ENCODE data around the gene DLG2. TPM values are rescaled to one million over a fixed set of nuclear protein-coding genes. Genes with fewer than 3 reads are reported as not detected.

The DLG2 gene
- total and polyA plus RNA-seq, 2 of the 8 experiments (the other 6 are each of a cell fraction or from before 2014, with no cell fraction given) = 1.7 to 14.3 TPM

DNA sequence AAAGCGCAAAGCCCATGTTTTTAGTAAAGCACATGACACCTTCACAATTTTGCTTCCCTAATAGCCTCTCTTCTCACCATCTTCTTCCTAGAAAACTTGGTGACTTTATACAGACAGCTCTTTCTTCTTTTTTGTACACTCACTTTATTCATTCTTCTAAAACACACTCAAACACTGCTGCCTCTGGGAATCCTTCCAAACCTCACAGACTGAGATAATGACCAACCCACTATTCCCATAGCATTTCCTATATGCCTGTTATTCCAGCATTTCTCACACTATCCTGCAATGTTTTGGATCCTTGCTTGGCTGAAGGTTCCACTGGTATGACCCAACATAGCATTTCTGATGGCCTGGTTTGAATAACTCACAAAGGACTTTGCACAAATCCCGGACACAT lies 1898.9 kb downstream of the DLG2 start:
- Histone ChIP-seq H3K23ac (ENCODE audit: insufficient read length) (no peak overlapping the region), H2BK12ac (ENCODE audit: low read depth, low read length) (no peak overlapping the region), H3K4ac (replicated peaks; ENCODE audit: insufficient read length, low read depth, low read length) (no peak overlapping the region), H3K14ac (ENCODE audit: insufficient read length) (no peak overlapping the region), H2BK20ac (ENCODE audit: low read length) (no peak overlapping the region), H2AK5ac (ENCODE audit: low read depth, low read length) (no peak overlapping the region), H2BK120ac (replicated peaks; ENCODE audit: low read depth, low read length) (no peak overlapping the region), H2BK5ac (ENCODE audit: low read depth, low read length) (no peak overlapping the region), H3K23me2 (ENCODE audit: low read depth, low read length) (no peaks in the 10 kb centered on the region; the same call in 1 of the 2 replicates), H3K27ac (ENCODE audit: low read depth, low read length) (no peak overlapping the region), H2AFZ (ENCODE audit: low read length) (no peak overlapping the region), H4K20me1 (replicated peaks in 1 of 2; ENCODE audit: control insufficient read depth in 1 of 2, insufficient read depth in 2 of 2, low read length in 2 of 2) (no peaks in the 10 kb centered on the region), H4K5ac (ENCODE audit: insufficient read length, low read depth, low read length) (no peak overlapping the region), H4K8ac (ENCODE audit: extremely low read depth, insufficient read depth, low read length) (no peak overlapping the region), H3K9me3 (ENCODE audit: insufficient read depth in 2 of 2, low read depth in 1 of 2, low read length in 1 of 2) (no peaks in the 10 kb centered on the region), H3K27me3 (replicated peaks in 1 of 4; ENCODE audit: control insufficient read depth in 3 of 4, extremely low read depth in 1 of 4, insufficient read depth in 3 of 4, low read length in 3 of 4) (no peaks in the 10 kb centered on the region), H3K79me1 (ENCODE audit: low read depth, low read length) (no peaks in the 10 kb centered on the region), H3K79me2 (ENCODE audit: control insufficient read depth in 1 of 2, insufficient read depth in 2 of 2, low read length in 2 of 2) (no peaks in the 10 kb centered on the region), H3K4me2 (ENCODE audit: insufficient read depth in 1 of 2, low read depth in 2 of 2, low read length in 2 of 2) (no peak overlapping the region), H3K9ac (replicated peaks in 1 of 4; ENCODE audit: extremely low read depth in 1 of 4, low read depth in 3 of 4, low read length in 3 of 4) (no peak overlapping the region), H4K91ac (replicated peaks; ENCODE audit: insufficient read length, low read length) (no peak overlapping the region), H3K36me3 (ENCODE audit: control insufficient read depth in 2 of 4, insufficient read depth in 4 of 4, low read length in 3 of 4) (no peaks in the 10 kb centered on the region), H3K4me1 (replicated peaks in 1 of 4; ENCODE audit: control insufficient read depth in 3 of 4, insufficient read depth in 4 of 4, low read length in 3 of 4) (peaks cover 5 to 15% (median 12%) of the 10 kb centered on the region in 4 experiments; a peak in 6 of 7 replicates), H3K4me3 (ENCODE audit: extremely low read depth in 1 of 4, insufficient read depth in 2 of 4, low read depth in 3 of 4, low read length in 4 of 4) (no peak overlapping the region), H2BK15ac (ENCODE audit: low read length) (no peak overlapping the region), H3K18ac (ENCODE audit: extremely low read depth, low read length) (no peak overlapping the region), H3K56ac (replicated peaks; ENCODE audit: insufficient read length, low read depth, low read length) (no peak overlapping the region)
- ChIA-PET CTCF (ENCODE audit: partially characterized antibody) (no interaction called here), POLR2A (ENCODE audit: partially characterized antibody) (no interaction called here)
- no peak for DNase-seq (ENCODE audit: low read depth in 1 of 2, low spot score in 2 of 2)
- no peak for FAIRE-seq
- WGBS, 2 experiments (ENCODE audit: extremely low coverage in 1 of 2, insufficient coverage in 1 of 2, insufficient read length in 1 of 2, insufficient replicate concordance in 2 of 2, low coverage in 1 of 2, low lambda C conversion rate in 2 of 2, missing lambda C conversion rate in 1 of 2) = 88% methylated on average over 2 of the region's 2 CpGs; no CpG with 5 or more reads in 1 of the 2 experiments
- TF ChIP-seq, protein P1, sequence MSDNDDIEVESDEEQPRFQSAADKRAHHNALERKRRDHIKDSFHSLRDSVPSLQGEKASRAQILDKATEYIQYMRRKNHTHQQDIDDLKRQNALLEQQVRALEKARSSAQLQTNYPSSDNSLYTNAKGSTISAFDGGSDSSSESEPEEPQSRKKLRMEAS (IDR thresholded peaks at IDR 0.05) = no peak
- TF ChIP-seq, protein P2, sequence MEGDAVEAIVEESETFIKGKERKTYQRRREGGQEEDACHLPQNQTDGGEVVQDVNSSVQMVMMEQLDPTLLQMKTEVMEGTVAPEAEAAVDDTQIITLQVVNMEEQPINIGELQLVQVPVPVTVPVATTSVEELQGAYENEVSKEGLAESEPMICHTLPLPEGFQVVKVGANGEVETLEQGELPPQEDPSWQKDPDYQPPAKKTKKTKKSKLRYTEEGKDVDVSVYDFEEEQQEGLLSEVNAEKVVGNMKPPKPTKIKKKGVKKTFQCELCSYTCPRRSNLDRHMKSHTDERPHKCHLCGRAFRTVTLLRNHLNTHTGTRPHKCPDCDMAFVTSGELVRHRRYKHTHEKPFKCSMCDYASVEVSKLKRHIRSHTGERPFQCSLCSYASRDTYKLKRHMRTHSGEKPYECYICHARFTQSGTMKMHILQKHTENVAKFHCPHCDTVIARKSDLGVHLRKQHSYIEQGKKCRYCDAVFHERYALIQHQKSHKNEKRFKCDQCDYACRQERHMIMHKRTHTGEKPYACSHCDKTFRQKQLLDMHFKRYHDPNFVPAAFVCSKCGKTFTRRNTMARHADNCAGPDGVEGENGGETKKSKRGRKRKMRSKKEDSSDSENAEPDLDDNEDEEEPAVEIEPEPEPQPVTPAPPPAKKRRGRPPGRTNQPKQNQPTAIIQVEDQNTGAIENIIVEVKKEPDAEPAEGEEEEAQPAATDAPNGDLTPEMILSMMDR (IDR thresholded peaks at IDR 0.05; ENCODE audit: control extremely low read depth in 1 of 3, insufficient read depth in 1 of 3, low read depth in 1 of 3, low read length in 3 of 3) = no peak
- no peak for TF ChIP-seq NRF1 (IDR thresholded peaks at IDR 0.05; ENCODE audit: low read depth, low read length)
- no peak for TF ChIP-seq EZH2 (IDR thresholded peaks at IDR 0.05; ENCODE audit: low read depth, low read length, severe bottlenecking)
